Lung (tissue), 12 donors: Measurements from ENCODE around the gene CHCT1. TPM values are rescaled to one million over a fixed set of nuclear protein-coding genes. Genes with fewer than 3 reads are reported as not detected.

Source experiments
- ATAC-seq: fragments of 200-7000 bp; cut with Tn5 transposase; one replicate; pipeline ENCODE4 v1.9.1; 2020; ENCODE audit warnings: moderate number of reproducible peaks; ENCODE audit not compliant: insufficient read depth, low FRiP score
- DNase-seq, 3 donors: peaks; one replicate each; pipeline ENCODE4 v3.0.0-alpha.2; 2013 to 2017
- H3K27ac ChIP-seq, 2 donors: one replicate each; pipeline ENCODE4 v1.5.1; 2013; ENCODE audit warnings: mild to moderate bottlenecking in 2 of 2, moderate library complexity in 2 of 2, control low read depth in 1 of 2, inconsistent platforms in 1 of 2, low read depth in 1 of 2, low read length in 1 of 2
- H3K27me3 ChIP-seq, 3 donors: one replicate each; pipeline ENCODE4 v1.5.1; 2013; ENCODE audit warnings: low read length in 2 of 3; ENCODE audit not compliant: control insufficient read depth in 3 of 3, insufficient read depth in 3 of 3
- H3K36me3 ChIP-seq, 4 donors: one replicate each; pipeline ENCODE4 v1.5.1; 2013; ENCODE audit warnings: low read length in 4 of 4, mild to moderate bottlenecking in 1 of 4, moderate library complexity in 1 of 4; ENCODE audit not compliant: control insufficient read depth in 4 of 4, insufficient read depth in 4 of 4
- H3K4me1 ChIP-seq, 5 donors: one replicate each; pipeline ENCODE4 v1.5.1; 2013; ENCODE audit warnings: low read length in 5 of 5, mild to moderate bottlenecking in 2 of 5, moderate library complexity in 1 of 5; ENCODE audit not compliant: control insufficient read depth in 5 of 5, insufficient read depth in 5 of 5
- H3K4me3 ChIP-seq: one replicate; pipeline ENCODE4 v1.5.1; 2013; ENCODE audit warnings: mild to moderate bottlenecking, control low read depth, moderate library complexity
- H3K9ac ChIP-seq, 2 donors: one replicate each; pipeline ENCODE4 v1.5.1; 2013; ENCODE audit warnings: low read length in 2 of 2, control low read depth in 1 of 2; ENCODE audit not compliant: insufficient read depth in 1 of 2
- H3K9me3 ChIP-seq, 4 donors: one replicate each; pipeline ENCODE4 v1.5.1; 2013; ENCODE audit warnings: low read length in 3 of 4, mild to moderate bottlenecking in 1 of 4, moderate library complexity in 1 of 4; ENCODE audit not compliant: control insufficient read depth in 4 of 4, insufficient read depth in 3 of 4
- CTCF ChIP-seq: IDR thresholded peaks from 2 replicates; pipeline ENCODE4 v1.5.1; 2012; ENCODE audit warnings: mild to moderate bottlenecking; ENCODE audit errors: control extremely low read depth, extremely low read depth
- WGBS, 2 donors: extraction: QIAGEN DNeasy Blood & Tissue Kit; methylation state at CpG; one replicate each; pipeline ENCODE4 v1.1.7; 2013; 5-methylcytosine and 5-hydroxymethylcytosine counted together
- polyA plus RNA-seq, 2 donors: library from polyadenylated mRNA; stranded (reverse); fragments of 200-250 nt; gene quantifications; one replicate each; pipeline ENCODE4 v1.2.1, GENCODE V29; 2013
- total RNA-seq, 2 donors: library from RNA; depleted of rRNA in 1 of 2; stranded (reverse); fragments of >200 nt in 1 of 2; gene quantifications; one replicate each; pipeline ENCODE4 v1.2.1, GENCODE V29; 2014 to 2021
- donor health status: control.
- donor health status: control.
- donor health status: Bipolar disorder and iron deficiency.
- donor health status: healthy.
- donor health status: DM: yes; HTN: yes; CAD: no.

The CHCT1 gene
- total and polyA plus RNA-seq, 4 donors: 0.10 to 0.12 TPM; not detected in 2

GRCh38 chr17:60421273-60422161 lies 772 bp upstream of the CHCT1 start:
- WGBS, 2 donors: 1 to 3% methylated on average over 58 to 66 of the region's 66 CpGs
- ATAC-seq (peak; percentile 91), DNase-seq (peak; percentile 71 to 74 (median 72))
- Histone ChIP-seq H3K27me3 (no peaks in the 10 kb centered on the region), H3K36me3 (no peaks in the 10 kb centered on the region), H3K9me3 (no peaks in the 10 kb centered on the region), H3K4me3 (peak overlapping the region; percentile 11), H3K9ac (peak overlapping the region in 1 of 2 donors; percentile 55), H3K27ac (no peak overlapping the region), H3K4me1 (peaks cover 0 to 11% (median 0%) of the 10 kb centered on the region in 5 donors)
- no peak for TF ChIP-seq CTCF

GRCh38 chr17:60423865-60424264 lies 1.6 kb downstream of the CHCT1 start:
- H3K9me3 ChIP-seq: no peaks in the 10 kb centered on the region
- no peak for TF ChIP-seq CTCF
- 84 to 90% methylated on average over 3 of the region's 3 CpGs for WGBS, 2 donors
- peaks cover 0 to 8% (median 0%) of the 10 kb centered on the region in 5 donors for H3K4me1 ChIP-seq
- no peak for ATAC-seq
- no peak overlapping the region for H3K27ac ChIP-seq
- no peaks in the 10 kb centered on the region for H3K27me3 ChIP-seq
- no peak for DNase-seq
- no peak overlapping the region for H3K4me3 ChIP-seq
- H3K9ac ChIP-seq: no peak overlapping the region
- no peaks in the 10 kb centered on the region for H3K36me3 ChIP-seq

GRCh38 chr17:60425626-60426025 lies 3.3 kb downstream of the CHCT1 start:
- no peak for TF ChIP-seq CTCF
- H3K36me3 ChIP-seq: no peaks in the 10 kb centered on the region
- H3K27ac ChIP-seq: no peak overlapping the region
- DNase-seq (no peak), ATAC-seq (no peak)
- H3K9me3 ChIP-seq: no peaks in the 10 kb centered on the region
- no peak overlapping the region for H3K9ac ChIP-seq
- 93 to 94% methylated on average over 6 of the region's 6 CpGs for WGBS, 2 donors
- H3K27me3 ChIP-seq: no peaks in the 10 kb centered on the region
- H3K4me1 ChIP-seq: peaks cover 0 to 8% (median 0%) of the 10 kb centered on the region in 5 donors
- H3K4me3 ChIP-seq: no peak overlapping the region
